K562 (cell line): ENCODE measurements around the gene ECI1. TPM values are rescaled to one million over a fixed set of nuclear protein-coding genes. Genes with fewer than 3 reads are reported as not detected.
A peak's percentile ranks its signal among the peaks of the same experiment; 100 is the strongest.

ENCODE experiments used
- CEBPB ChIP-seq: fragments of 450-650 bp; IDR thresholded peaks from 2 replicates; pipeline ENCODE4 v1.6.1; 2016; ENCODE audit warnings: missing genetic modification characterization, missing compliant biosample characterization
- EHMT2 ChIP-seq: fragments of 450-650 bp; IDR thresholded peaks from 2 replicates; pipeline ENCODE4 v1.6.1; 2018; ENCODE audit warnings: antibody characterized with exemption
- FOS ChIP-seq: IDR thresholded peaks from 3 replicates; pipeline ENCODE4 v1.6.1; 2011; ENCODE audit not compliant: insufficient read length; ENCODE audit errors: extremely low read depth
- FOXK2 ChIP-seq, 2 experiments: fragments of 450-650 bp; IDR thresholded peaks in 1 of 2; conservative IDR thresholded peaks in 1 of 2; 2 replicates each; pipeline ENCODE4 v1.6.1; 2016; ENCODE audit warnings: low read depth in 2 of 2, mild to moderate bottlenecking in 1 of 2
- HNRNPK ChIP-seq: fragments of 200-400 bp; formaldehyde crosslinking; IDR thresholded peaks from one replicate; pipeline ENCODE4 v1.6.1; 2018; ENCODE audit warnings: mild to moderate bottlenecking, low read depth, low read length; ENCODE audit not compliant: poor library complexity, severe bottlenecking
- LARP7 ChIP-seq: fragments of 450-650 bp; IDR thresholded peaks from 2 replicates; pipeline ENCODE4 v1.6.1; 2016
- NUFIP1 ChIP-seq: fragments of 450-650 bp; IDR thresholded peaks from 2 replicates; pipeline ENCODE4 v1.6.1; 2018; ENCODE audit not compliant: partially characterized antibody
- POLR3G ChIP-seq: IDR thresholded peaks from 2 replicates; pipeline ENCODE4 v1.6.1; 2011; ENCODE audit not compliant: insufficient read length, insufficient replicate concordance; ENCODE audit errors: extremely low read depth
- RB1 ChIP-seq: fragments of 450-650 bp; IDR thresholded peaks from 2 replicates; pipeline ENCODE4 v1.6.1; 2017; ENCODE audit warnings: low read depth, mild to moderate bottlenecking
- RNF2 ChIP-seq: sonication (generic); IDR thresholded peaks from 2 replicates; pipeline ENCODE4 v1.6.1; 2016
- SAP30 ChIP-seq: fragments of 200-600 bp; sonication (generic); IDR thresholded peaks from 2 replicates; pipeline ENCODE4 v1.6.1; 2012; ENCODE audit warnings: borderline replicate concordance, low read depth, mild to moderate bottlenecking, moderate library complexity, low read length, control low read depth, inconsistent platforms; ENCODE audit not compliant: insufficient read depth, poor library complexity, severe bottlenecking
- SUPT5H ChIP-seq: fragments of 450-650 bp; IDR thresholded peaks from 2 replicates; pipeline ENCODE4 v1.6.1; 2016
- TCF7 ChIP-seq: sonication (generic); IDR thresholded peaks from 2 replicates; pipeline ENCODE4 v1.6.1; 2016; ENCODE audit warnings: antibody characterized with exemption, borderline replicate concordance
- ZNF140 ChIP-seq: fragments of 250-450 bp; sonication (Bioruptor Pico); IDR thresholded peaks from 2 replicates; pipeline ENCODE4 v1.8.0; 2021; ENCODE audit warnings: moderate library complexity, mild to moderate bottlenecking, inconsistent platforms
- ZNF212 ChIP-seq: fragments of 450-650 bp; formaldehyde crosslinking; IDR thresholded peaks from 2 replicates; pipeline ENCODE4 v1.4.0; 2020; ENCODE audit warnings: mild to moderate bottlenecking
- ZNF431 ChIP-seq: sonication (generic); formaldehyde crosslinking; IDR thresholded peaks from 2 replicates; pipeline ENCODE4 v1.8.0; 2022; ENCODE audit warnings: mild to moderate bottlenecking, missing genetic modification reagents
- ZNF551 ChIP-seq: fragments of 250-450 bp; sonication (Bioruptor Pico); IDR thresholded peaks from 2 replicates; pipeline ENCODE4 v1.5.0; 2021; ENCODE audit warnings: mild to moderate bottlenecking, moderate library complexity
- ZNF75A ChIP-seq: fragments of 450-650 bp; formaldehyde crosslinking; IDR thresholded peaks from 2 replicates; pipeline ENCODE4 v1.4.0; 2020; ENCODE audit warnings: mild to moderate bottlenecking
- ZNF764 ChIP-seq: fragments of 250-450 bp; sonication (Bioruptor Pico); IDR thresholded peaks from 2 replicates; pipeline ENCODE4 v1.4.0; 2020; ENCODE audit warnings: low read depth, mild to moderate bottlenecking, moderate library complexity
- polyA plus RNA-seq, 8 experiments: library from polyadenylated mRNA; depleted of rRNA in 4 of 8; stranded (reverse) in 5 of 8; unstranded in 3 of 8; fragments of >200 nt; fragmentation: Nextera tagmentation in 2 of 8; fragmentation: Illumina TruSeq in 1 of 8; extraction: Ambion mirVana in 2 of 8; extraction: Trizol in 1 of 8; gene quantifications; 2 replicates each; pipeline versions ENCODE4 v1.2.1 to v1.2.3, GENCODE V29; 2011 to 2014; ENCODE audit warnings: inconsistent platforms in 1 of 8, missing spikeins in 1 of 8
- total RNA-seq, 7 experiments: library from RNA; depleted of rRNA in 6 of 7; stranded (reverse); fragments of >200 nt in 6 of 7; fragmentation: Illumina TruSeq in 2 of 7; extraction: Trizol in 2 of 7; gene quantifications; 2 replicates each; pipeline versions ENCODE4 v1.2.1 to v1.2.3, GENCODE V29; 2011 to 2021; ENCODE audit warnings: low replicate concordance in 1 of 7
- TF ChIP-seq, protein P1 (sequence below): sonication (generic); formaldehyde crosslinking; IDR thresholded peaks from 2 replicates; pipeline ENCODE4 v1.8.0; 2022; ENCODE audit warnings: missing genetic modification reagents, mild to moderate bottlenecking, borderline replicate concordance
- TF ChIP-seq, protein P2 (sequence below): sonication (generic); formaldehyde crosslinking; IDR thresholded peaks from 2 replicates; pipeline ENCODE4 v1.9.0; 2022; ENCODE audit warnings: mild to moderate bottlenecking, missing genetic modification reagents
- TF ChIP-seq, protein P3 (sequence below): sonication (generic); formaldehyde crosslinking; IDR thresholded peaks from 2 replicates; pipeline ENCODE4 v1.8.0; 2022; ENCODE audit warnings: mild to moderate bottlenecking, low read depth, missing genetic modification reagents
- TF ChIP-seq, protein P4 (sequence below): IDR thresholded peaks from 2 replicates; pipeline ENCODE4 v1.6.1; 2014; ENCODE audit warnings: antibody characterized with exemption
- TF ChIP-seq, protein P5 (sequence below), 3 experiments: fragments of 200-800 bp in 1 of 3; sonication (Bioruptor generic) in 1 of 3; sonication (generic) in 1 of 3; formaldehyde crosslinking in 1 of 3; IDR thresholded peaks; 2 replicates each; pipeline versions ENCODE4 v1.6.1 to v1.8.0; 2016 to 2022; ENCODE audit warnings: mild to moderate bottlenecking in 2 of 3, missing compliant biosample characterization in 2 of 3, missing genetic modification characterization in 2 of 3, missing genetic modification reagents in 1 of 3

Gene ECI1
- total and polyA plus RNA-seq, 9 of the 15 experiments (the other 6 are each of a cell fraction or from before 2014, with no cell fraction given), result 4.7 to 189 (median 54.0) TPM

DNA sequence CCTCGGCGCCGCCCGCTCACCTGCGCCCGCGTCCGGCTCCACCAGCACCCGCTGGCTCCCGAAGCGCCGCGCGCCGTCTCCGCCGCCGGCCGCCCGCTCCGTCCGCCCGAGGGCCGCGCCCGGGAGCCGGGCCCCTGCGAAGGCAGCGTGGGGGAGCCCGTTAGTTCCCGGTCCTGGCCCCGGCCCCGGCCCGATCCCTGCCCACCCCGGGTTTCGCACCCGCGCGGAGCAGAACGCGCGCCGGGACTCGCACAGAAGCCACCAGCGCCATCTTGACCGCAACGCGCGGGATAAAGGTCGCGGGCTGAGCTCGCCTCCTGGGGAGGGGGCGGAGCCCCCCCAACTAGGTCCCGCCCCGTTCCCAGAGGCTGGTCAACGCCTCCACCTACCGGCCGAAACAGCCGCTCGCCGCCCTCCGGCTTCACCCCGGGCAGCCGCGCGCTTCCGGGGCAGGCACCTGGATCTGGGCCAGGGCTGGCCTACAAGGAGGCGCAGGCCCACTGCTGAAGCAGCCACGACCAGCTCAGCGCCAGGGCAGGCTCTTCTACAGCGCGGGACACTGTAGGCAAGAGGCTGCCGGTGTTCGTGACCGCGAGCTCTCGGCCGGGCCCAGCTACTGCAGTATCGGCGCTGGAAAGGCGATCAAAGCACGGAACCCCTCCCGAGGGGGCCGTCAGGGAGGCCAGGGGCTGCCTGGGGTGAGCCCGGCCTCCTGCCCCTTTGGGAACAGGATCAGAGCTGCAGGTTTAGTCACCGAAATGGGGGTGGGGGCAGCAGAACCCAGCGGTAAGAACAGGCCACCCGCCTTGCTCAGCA, at the start of gene ECI1 (continued):
- TF ChIP-seq, protein P1, sequence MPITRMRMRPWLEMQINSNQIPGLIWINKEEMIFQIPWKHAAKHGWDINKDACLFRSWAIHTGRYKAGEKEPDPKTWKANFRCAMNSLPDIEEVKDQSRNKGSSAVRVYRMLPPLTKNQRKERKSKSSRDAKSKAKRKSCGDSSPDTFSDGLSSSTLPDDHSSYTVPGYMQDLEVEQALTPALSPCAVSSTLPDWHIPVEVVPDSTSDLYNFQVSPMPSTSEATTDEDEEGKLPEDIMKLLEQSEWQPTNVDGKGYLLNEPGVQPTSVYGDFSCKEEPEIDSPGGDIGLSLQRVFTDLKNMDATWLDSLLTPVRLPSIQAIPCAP (CRISPR knock-in tag), result no peak
- TF ChIP-seq CEBPB (tag), result no peak
- peak; percentile 10 to 12; a peak in 1 of 4 replicates for TF ChIP-seq FOXK2 (conservative IDR thresholded peaks at IDR 0.05 in 1 of 2, IDR thresholded peaks at IDR 0.05 in 1 of 2; ENCODE audit: low read depth in 2 of 2)
- no peak for TF ChIP-seq TCF7
- TF ChIP-seq RNF2, result peak; percentile 80
- TF ChIP-seq ZNF75A (CRISPR knock-in tag), result no peak
- TF ChIP-seq, protein P2, sequence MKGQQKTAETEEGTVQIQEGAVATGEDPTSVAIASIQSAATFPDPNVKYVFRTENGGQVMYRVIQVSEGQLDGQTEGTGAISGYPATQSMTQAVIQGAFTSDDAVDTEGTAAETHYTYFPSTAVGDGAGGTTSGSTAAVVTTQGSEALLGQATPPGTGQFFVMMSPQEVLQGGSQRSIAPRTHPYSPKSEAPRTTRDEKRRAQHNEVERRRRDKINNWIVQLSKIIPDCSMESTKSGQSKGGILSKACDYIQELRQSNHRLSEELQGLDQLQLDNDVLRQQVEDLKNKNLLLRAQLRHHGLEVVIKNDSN (CRISPR knock-in tag), result no peak
- TF ChIP-seq, protein P3, sequence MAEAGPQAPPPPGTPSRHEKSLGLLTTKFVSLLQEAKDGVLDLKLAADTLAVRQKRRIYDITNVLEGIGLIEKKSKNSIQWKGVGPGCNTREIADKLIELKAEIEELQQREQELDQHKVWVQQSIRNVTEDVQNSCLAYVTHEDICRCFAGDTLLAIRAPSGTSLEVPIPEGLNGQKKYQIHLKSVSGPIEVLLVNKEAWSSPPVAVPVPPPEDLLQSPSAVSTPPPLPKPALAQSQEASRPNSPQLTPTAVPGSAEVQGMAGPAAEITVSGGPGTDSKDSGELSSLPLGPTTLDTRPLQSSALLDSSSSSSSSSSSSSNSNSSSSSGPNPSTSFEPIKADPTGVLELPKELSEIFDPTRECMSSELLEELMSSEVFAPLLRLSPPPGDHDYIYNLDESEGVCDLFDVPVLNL (CRISPR knock-in tag), result 0 out of 2 replicates have a peak, but pooled peaks have one; percentile 8
- TF ChIP-seq, protein P4, sequence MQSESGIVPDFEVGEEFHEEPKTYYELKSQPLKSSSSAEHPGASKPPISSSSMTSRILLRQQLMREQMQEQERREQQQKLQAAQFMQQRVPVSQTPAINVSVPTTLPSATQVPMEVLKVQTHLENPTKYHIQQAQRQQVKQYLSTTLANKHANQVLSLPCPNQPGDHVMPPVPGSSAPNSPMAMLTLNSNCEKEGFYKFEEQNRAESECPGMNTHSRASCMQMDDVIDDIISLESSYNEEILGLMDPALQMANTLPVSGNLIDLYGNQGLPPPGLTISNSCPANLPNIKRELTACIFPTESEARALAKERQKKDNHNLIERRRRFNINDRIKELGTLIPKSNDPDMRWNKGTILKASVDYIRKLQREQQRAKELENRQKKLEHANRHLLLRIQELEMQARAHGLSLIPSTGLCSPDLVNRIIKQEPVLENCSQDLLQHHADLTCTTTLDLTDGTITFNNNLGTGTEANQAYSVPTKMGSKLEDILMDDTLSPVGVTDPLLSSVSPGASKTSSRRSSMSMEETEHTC, result no peak
- peak; percentile 97 for TF ChIP-seq RB1
- no peak for TF ChIP-seq POLR3G
- TF ChIP-seq EHMT2, result no peak
- TF ChIP-seq SUPT5H, result peak; percentile 79
- TF ChIP-seq ZNF212 (CRISPR knock-in tag), result no peak
- no peak for TF ChIP-seq ZNF431 (CRISPR knock-in tag)
- TF ChIP-seq ZNF551 (CRISPR knock-in tag), result no peak
- no peak for TF ChIP-seq FOS
- no peak for TF ChIP-seq LARP7
- TF ChIP-seq NUFIP1, result no peak
- TF ChIP-seq, protein P5, sequence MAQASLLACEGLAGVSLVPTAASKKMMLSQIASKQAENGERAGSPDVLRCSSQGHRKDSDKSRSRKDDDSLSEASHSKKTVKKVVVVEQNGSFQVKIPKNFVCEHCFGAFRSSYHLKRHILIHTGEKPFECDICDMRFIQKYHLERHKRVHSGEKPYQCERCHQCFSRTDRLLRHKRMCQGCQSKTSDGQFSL (CRISPR knock-in tag; IDR thresholded peaks at IDR 0.05), result peak; percentile 39; the same call in 1 of the 2 replicates
- TF ChIP-seq, protein P5 (tag; IDR thresholded peaks at IDR 0.05), result peak in 1 of 2 experiments; percentile 80; a peak in 2 of 4 replicates
- no peak for TF ChIP-seq ZNF140
- no peak for TF ChIP-seq HNRNPK
- no peak for TF ChIP-seq ZNF764 (CRISPR knock-in tag)
- TF ChIP-seq SAP30, result no peak
